H1 (cell line): ENCODE measurements around the gene ERICH6. TPM values are rescaled to one million over a fixed set of nuclear protein-coding genes. Genes with fewer than 3 reads are reported as not detected.

Experiments
- CTCF ChIA-PET: fragments of 300-600 bp; sonication (Branson Sonifier 250); formaldehyde crosslinking; loops from one replicate; lab custom pipeline; 2021; ENCODE audit not compliant: partially characterized antibody; lab: Charles Lee
- POLR2A ChIA-PET: fragments of 300-600 bp; sonication (Branson Sonifier 250); formaldehyde crosslinking; loops from one replicate; lab custom pipeline; 2021; ENCODE audit warnings: inconsistent platforms; ENCODE audit not compliant: partially characterized antibody; lab: Charles Lee
- DNase-seq, 2 experiments: peaks; one replicate each; pipeline versions ENCODE4 v3.0.0 to v3.0.0-alpha.2; 2010 to 2022; ENCODE audit warnings: low spot score in 2 of 2, low read depth in 1 of 2, mixed read lengths in 1 of 2
- FAIRE-seq: peaks from 2 replicates; lab custom pipeline; 2011; peaks lifted over from hg19 to GRCh38; lab: Jason Lieb, UNC
- H2AFZ ChIP-seq: 2 replicates; pipeline ENCODE4 v1.8.1; 2012; ENCODE audit warnings: low read length, inconsistent platforms
- H2AK5ac ChIP-seq: 2 replicates; pipeline ENCODE4 v1.6.1; 2013; ENCODE audit warnings: low read depth, low read length
- H2BK120ac ChIP-seq: replicated peaks from 2 replicates; pipeline ENCODE3; 2013; ENCODE audit warnings: low read depth, low read length, inconsistent platforms
- H2BK12ac ChIP-seq: 2 replicates; pipeline ENCODE4 v1.6.1; 2013; ENCODE audit warnings: low read depth, low read length
- H2BK15ac ChIP-seq: 2 replicates; pipeline ENCODE4 v1.6.1; 2013; ENCODE audit warnings: low read length
- H2BK20ac ChIP-seq: 2 replicates; pipeline ENCODE4 v1.6.1; 2013; ENCODE audit warnings: low read length
- H2BK5ac ChIP-seq: 2 replicates; pipeline ENCODE4 v1.6.1; 2013; ENCODE audit warnings: low read depth, low read length
- H3K14ac ChIP-seq: 2 replicates; pipeline ENCODE4 v1.6.1; 2013; ENCODE audit warnings: inconsistent platforms; ENCODE audit not compliant: insufficient read length
- H3K18ac ChIP-seq: 2 replicates; pipeline ENCODE4 v1.6.1; 2013; ENCODE audit warnings: low read length; ENCODE audit errors: extremely low read depth
- H3K23ac ChIP-seq: 2 replicates; pipeline ENCODE4 v1.6.1; 2013; ENCODE audit warnings: inconsistent platforms; ENCODE audit not compliant: insufficient read length
- H3K23me2 ChIP-seq: 2 replicates; pipeline ENCODE4 v1.6.1; 2013; ENCODE audit warnings: low read depth, low read length
- H3K27ac ChIP-seq: 2 replicates; pipeline ENCODE4 v1.6.1; 2011; ENCODE audit warnings: low read depth, low read length, inconsistent platforms
- H3K27me3 ChIP-seq, 4 experiments: replicated peaks in 1 of 4; 1 replicate in 1 of 4; 2 replicates in 3 of 4; pipeline versions ENCODE4 v1.6.1 to v1.8.1; 2011 to 2013; ENCODE audit warnings: low read length in 3 of 4, mild to moderate bottlenecking in 3 of 4, inconsistent platforms in 2 of 4, mixed read lengths in 2 of 4, moderate library complexity in 1 of 4; ENCODE audit not compliant: control insufficient read depth in 3 of 4, insufficient read depth in 3 of 4; ENCODE audit errors: extremely low read depth in 1 of 4
- H3K36me3 ChIP-seq, 4 experiments: 2 replicates each; pipeline versions ENCODE4 v1.6.1 to v1.8.1; 2011 to 2013; ENCODE audit warnings: mild to moderate bottlenecking in 4 of 4, low read length in 3 of 4, moderate library complexity in 2 of 4, control low read depth in 1 of 4, inconsistent platforms in 1 of 4; ENCODE audit not compliant: insufficient read depth in 4 of 4, control insufficient read depth in 2 of 4
- H3K4ac ChIP-seq: replicated peaks from 2 replicates; pipeline ENCODE3; 2013; ENCODE audit warnings: low read length, low read depth, mixed read lengths, inconsistent platforms; ENCODE audit not compliant: insufficient read length
- H3K4me1 ChIP-seq, 4 experiments: replicated peaks in 1 of 4; 1 replicate in 1 of 4; 2 replicates in 3 of 4; pipeline versions ENCODE4 v1.6.1 to v1.8.1; 2011 to 2013; ENCODE audit warnings: low read length in 3 of 4, inconsistent platforms in 2 of 4, mixed read lengths in 1 of 4; ENCODE audit not compliant: insufficient read depth in 4 of 4, control insufficient read depth in 3 of 4
- H3K4me2 ChIP-seq, 2 experiments: 2 replicates each; pipeline versions ENCODE4 v1.6.1 to v1.8.1; 2011 to 2013; ENCODE audit warnings: low read depth in 2 of 2, low read length in 2 of 2, control low read depth in 1 of 2, inconsistent platforms in 1 of 2, mild to moderate bottlenecking in 1 of 2; ENCODE audit not compliant: insufficient read depth in 1 of 2
- H3K4me3 ChIP-seq, 4 experiments: fragments of 200-600, 300-600 bp in 1 of 4; sonication (generic), shearing (Covaris generic), sonication (Bioruptor Twin) in 1 of 4; 2 replicates each; pipeline versions ENCODE4 v1.5.1 to v1.8.1; 2011 to 2016; ENCODE audit warnings: low read length in 4 of 4, low read depth in 3 of 4, control low read depth in 2 of 4, inconsistent platforms in 2 of 4, mild to moderate bottlenecking in 2 of 4, mixed read lengths in 1 of 4, moderate library complexity in 1 of 4; ENCODE audit not compliant: insufficient read depth in 2 of 4; ENCODE audit errors: extremely low read depth in 1 of 4
- H3K56ac ChIP-seq: replicated peaks from 2 replicates; pipeline ENCODE3; 2013; ENCODE audit warnings: low read depth, mild to moderate bottlenecking, mixed read lengths, low read length, inconsistent platforms; ENCODE audit not compliant: insufficient read length
- H3K79me1 ChIP-seq: 2 replicates; pipeline ENCODE4 v1.6.1; 2013; ENCODE audit warnings: low read depth, low read length, control low read depth
- H3K79me2 ChIP-seq, 2 experiments: 2 replicates each; pipeline versions ENCODE4 v1.6.1 to v1.8.1; 2012 to 2013; ENCODE audit warnings: low read length in 2 of 2, mild to moderate bottlenecking in 2 of 2, inconsistent platforms in 1 of 2; ENCODE audit not compliant: insufficient read depth in 2 of 2, control insufficient read depth in 1 of 2
- H3K9ac ChIP-seq, 4 experiments: replicated peaks in 1 of 4; 1 replicate in 1 of 4; 2 replicates in 3 of 4; pipeline versions ENCODE4 v1.6.1 to v1.8.1; 2011 to 2013; ENCODE audit warnings: low read depth in 3 of 4, low read length in 3 of 4, control low read depth in 2 of 4, mild to moderate bottlenecking in 2 of 4, moderate library complexity in 2 of 4, inconsistent platforms in 1 of 4; ENCODE audit errors: extremely low read depth in 1 of 4
- H3K9me3 ChIP-seq, 2 experiments: 2 replicates each; pipeline versions ENCODE4 v1.6.1 to v1.8.1; 2012 to 2013; ENCODE audit warnings: mild to moderate bottlenecking in 2 of 2, moderate library complexity in 2 of 2, control low read depth in 1 of 2, inconsistent platforms in 1 of 2, low read depth in 1 of 2, low read length in 1 of 2, mixed read lengths in 1 of 2; ENCODE audit not compliant: insufficient read depth in 2 of 2
- H4K20me1 ChIP-seq, 2 experiments: replicated peaks in 1 of 2; 2 replicates each; pipeline versions ENCODE3 to v1.8.1; 2011 to 2013; ENCODE audit warnings: inconsistent platforms in 2 of 2, low read length in 2 of 2, mild to moderate bottlenecking in 1 of 2; ENCODE audit not compliant: insufficient read depth in 2 of 2, control insufficient read depth in 1 of 2
- H4K5ac ChIP-seq: 2 replicates; pipeline ENCODE4 v1.6.1; 2013; ENCODE audit warnings: low read length, low read depth, mixed read lengths, inconsistent platforms; ENCODE audit not compliant: insufficient read length
- H4K8ac ChIP-seq: 2 replicates; pipeline ENCODE4 v1.8.0; 2013; ENCODE audit warnings: mild to moderate bottlenecking, moderate library complexity, low read length, inconsistent platforms; ENCODE audit not compliant: insufficient read depth; ENCODE audit errors: extremely low read depth
- H4K91ac ChIP-seq: replicated peaks from 2 replicates; pipeline ENCODE3; 2013; ENCODE audit warnings: low read length, mixed read lengths, inconsistent platforms; ENCODE audit not compliant: insufficient read length
- CBX5 ChIP-seq: fragments of 300-800, 300-1000 bp; sonication (generic); IDR thresholded peaks from 2 replicates; pipeline ENCODE4 v1.7.1; 2016; ENCODE audit warnings: antibody characterized with exemption, low read length, low read depth
- JUND ChIP-seq: IDR thresholded peaks from 2 replicates; pipeline ENCODE4 v1.6.1; 2011; ENCODE audit warnings: mild to moderate bottlenecking, improper control_type of control experiment, low read length
- WGBS, 2 experiments: shearing (Covaris generic) in 1 of 2; methylation state at CpG; one replicate each; pipeline versions ENCODE4 v1.1.6 to v1.1.7; 2013 to 2015; ENCODE audit warnings: low lambda C conversion rate in 2 of 2, mixed read lengths in 2 of 2, inconsistent platforms in 1 of 2, low coverage in 1 of 2, missing lambda C conversion rate in 1 of 2; ENCODE audit not compliant: insufficient replicate concordance in 2 of 2, insufficient coverage in 1 of 2, insufficient read length in 1 of 2; ENCODE audit errors: extremely low coverage in 1 of 2, missing lambda C conversion rate in 1 of 2; 5-methylcytosine and 5-hydroxymethylcytosine counted together
- polyA plus RNA-seq, 7 experiments: library from polyadenylated mRNA; depleted of rRNA in 3 of 7; stranded (reverse) in 5 of 7; unstranded in 2 of 7; fragments of >200 nt in 5 of 7; fragments of 200-250 nt in 2 of 7; gene quantifications; 1 replicate in 5 of 7; 2 replicates in 1 of 7; 4 replicates in 1 of 7; pipeline versions ENCODE4 v1.2.1 to v1.2.3, GENCODE V29; 2011 to 2013; ENCODE audit warnings: missing spikeins in 2 of 7, mixed read lengths in 2 of 7
- total RNA-seq: library from RNA; stranded (reverse); fragmentation: NEBNext Ultra II Directional; extraction: Animal tissue kit (Norgen Biotek cat#: 25700); gene quantifications from 2 replicates; pipeline ENCODE4 v1.2.1, GENCODE V29; 2021

Gene ERICH6
- total and polyA plus RNA-seq, 2 of the 8 experiments (the other 6 are each of a cell fraction or from before 2014, with no cell fraction given) = not detected

DNA sequence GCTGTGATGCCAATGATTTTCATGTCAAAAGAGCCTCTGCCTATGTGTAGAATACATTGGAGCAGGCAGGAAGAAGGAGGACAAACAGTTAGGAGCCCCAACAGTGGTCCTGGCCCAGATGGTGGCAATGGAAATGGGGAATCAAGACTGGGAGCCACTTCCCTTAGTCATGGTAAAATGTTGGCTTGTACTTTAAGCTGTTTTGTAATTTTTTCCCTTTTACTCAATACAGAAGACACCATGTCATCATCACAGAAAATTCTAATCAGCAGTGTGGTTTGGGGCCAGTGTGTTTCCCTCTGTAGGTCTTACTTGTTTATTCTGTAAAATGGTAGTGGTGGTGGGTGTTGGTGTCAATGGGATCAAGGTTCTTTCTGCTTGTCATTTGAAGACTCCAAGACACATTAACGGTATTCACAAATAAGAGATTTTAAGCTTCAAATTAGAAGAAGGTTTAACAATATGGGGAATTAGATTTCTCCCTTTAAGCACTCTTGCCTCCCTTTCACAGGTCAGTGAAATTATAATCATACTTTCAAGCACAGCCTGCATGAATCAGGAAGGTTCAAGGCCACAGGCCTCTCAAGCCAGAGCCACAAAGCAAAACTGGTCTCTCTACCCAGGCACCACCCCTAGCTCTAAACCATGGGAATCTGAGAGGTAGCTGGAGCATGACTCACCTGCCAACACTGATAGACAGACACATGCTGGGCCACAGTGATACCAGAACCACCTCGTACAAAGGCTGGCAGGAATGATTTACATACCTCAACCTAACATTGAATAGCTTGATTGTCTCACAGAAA lies 34.4 kb upstream of the ERICH6 start:
- POLR2A ChIA-PET = no interaction called here
- Histone ChIP-seq H3K79me2 (no peaks in the 10 kb centered on the region), H3K4me2 (no peak overlapping the region), H3K23ac (no peak overlapping the region), H2AFZ (no peak overlapping the region), H4K91ac (no peak overlapping the region), H3K79me1 (peaks cover under 1% of the 10 kb centered on the region; the same call in 1 of the 2 replicates), H2BK12ac (no peak overlapping the region), H3K23me2 (no peaks in the 10 kb centered on the region), H2BK5ac (no peak overlapping the region), H2BK20ac (0 out of 2 replicates have a peak overlapping the region, but pooled peaks have one; percentile 19), H3K36me3 (no peaks in the 10 kb centered on the region), H3K4me3 (no peak overlapping the region), H3K4ac (no peak overlapping the region), H3K18ac (no peak overlapping the region), H3K9me3 (no peaks in the 10 kb centered on the region), H4K20me1 (no peaks in the 10 kb centered on the region), H4K8ac (no peak overlapping the region), H4K5ac (no peak overlapping the region), H2BK15ac (no peak overlapping the region; the same call in 1 of the 2 replicates), H2BK120ac (no peak overlapping the region), H3K4me1 (peaks cover 0 to 9% (median 4%) of the 10 kb centered on the region in 4 experiments; a peak in 5 of 7 replicates), H3K27ac (no peak overlapping the region), H3K14ac (no peak overlapping the region), H3K9ac (no peak overlapping the region), H2AK5ac (no peak overlapping the region), H3K27me3 (no peaks in the 10 kb centered on the region), H3K56ac (no peak overlapping the region)
- DNase-seq (no peak), FAIRE-seq (no peak)
- TF ChIP-seq CBX5 (no peak), JUND (peak; percentile 80)
- CTCF ChIA-PET = interaction anchor here (0.6 to 1.3 kb wide), 4 partner anchors 9 to 406 kb away, joined by 3 to 8 read pairs (median 3); no protein-coding TSS in a partner anchor
- 73% methylated on average over 2 of the region's 2 CpGs; no CpG with 5 or more reads in 1 of the 2 experiments for WGBS, 2 experiments
